ENCODE measurements around the gene MAMDC2. TPM values are rescaled to one million over a fixed set of nuclear protein-coding genes. Genes with fewer than 3 reads are reported as not detected.

MAMDC2 gene
- total RNA-seq, 1 donor from 2014 or later, result 3.4 TPM

DNA sequence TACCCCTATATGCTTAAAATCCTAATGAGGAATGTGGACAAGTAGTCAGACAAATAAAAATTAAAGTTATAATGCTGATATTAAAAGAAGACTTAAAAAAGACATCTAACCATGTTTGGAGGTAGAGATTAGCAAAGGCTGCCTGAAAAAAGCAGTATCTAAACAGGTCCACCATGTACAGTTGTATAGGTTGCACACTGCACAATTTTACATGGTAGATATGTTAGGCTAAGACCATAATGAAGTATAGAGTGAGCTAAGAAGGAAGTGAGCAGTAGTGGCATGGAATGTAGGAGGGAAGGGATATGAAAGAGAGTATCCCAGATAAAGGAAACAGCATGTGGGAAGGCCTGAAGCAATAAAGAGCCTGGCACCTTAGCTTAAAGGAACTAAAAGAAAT is 51.1 kb downstream of the MAMDC2 start:
- no peaks in the 10 kb centered on the region for H3K27me3 ChIP-seq
- H3K4me3 ChIP-seq, result no peak overlapping the region
- TF ChIP-seq, protein P1, sequence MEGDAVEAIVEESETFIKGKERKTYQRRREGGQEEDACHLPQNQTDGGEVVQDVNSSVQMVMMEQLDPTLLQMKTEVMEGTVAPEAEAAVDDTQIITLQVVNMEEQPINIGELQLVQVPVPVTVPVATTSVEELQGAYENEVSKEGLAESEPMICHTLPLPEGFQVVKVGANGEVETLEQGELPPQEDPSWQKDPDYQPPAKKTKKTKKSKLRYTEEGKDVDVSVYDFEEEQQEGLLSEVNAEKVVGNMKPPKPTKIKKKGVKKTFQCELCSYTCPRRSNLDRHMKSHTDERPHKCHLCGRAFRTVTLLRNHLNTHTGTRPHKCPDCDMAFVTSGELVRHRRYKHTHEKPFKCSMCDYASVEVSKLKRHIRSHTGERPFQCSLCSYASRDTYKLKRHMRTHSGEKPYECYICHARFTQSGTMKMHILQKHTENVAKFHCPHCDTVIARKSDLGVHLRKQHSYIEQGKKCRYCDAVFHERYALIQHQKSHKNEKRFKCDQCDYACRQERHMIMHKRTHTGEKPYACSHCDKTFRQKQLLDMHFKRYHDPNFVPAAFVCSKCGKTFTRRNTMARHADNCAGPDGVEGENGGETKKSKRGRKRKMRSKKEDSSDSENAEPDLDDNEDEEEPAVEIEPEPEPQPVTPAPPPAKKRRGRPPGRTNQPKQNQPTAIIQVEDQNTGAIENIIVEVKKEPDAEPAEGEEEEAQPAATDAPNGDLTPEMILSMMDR (IDR thresholded peaks at IDR 0.05), result no peak
- no peaks in the 10 kb centered on the region for H3K4me1 ChIP-seq
- H3K36me3 ChIP-seq, result no peaks in the 10 kb centered on the region
- intact Hi-C loops (cut with DNase I), result no loop called here
- DNase-seq (ENCODE audit: low spot score in 2 of 2), result no peak
- no peak overlapping the region for H3K27ac ChIP-seq
- no peaks in the 10 kb centered on the region for H3K9me3 ChIP-seq

DNA sequence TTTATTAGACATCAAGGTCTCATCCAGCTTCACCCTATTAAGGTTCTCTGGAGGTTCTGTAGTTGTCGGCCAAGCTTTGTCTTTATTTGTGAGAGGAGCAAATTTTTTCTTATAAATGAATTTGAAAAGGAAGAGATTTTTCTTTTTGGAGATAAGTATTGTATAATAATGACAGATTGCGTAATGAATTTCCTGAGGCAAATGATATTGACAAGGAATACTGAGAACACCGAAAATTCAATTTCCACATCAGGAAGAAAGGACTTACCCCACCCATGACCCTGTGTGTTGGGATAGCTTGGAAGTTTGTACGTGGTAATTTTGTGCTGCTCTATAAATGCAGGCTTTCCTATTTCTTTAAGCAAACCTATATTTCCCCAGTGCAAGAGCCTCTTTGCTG is 53.5 kb downstream of the MAMDC2 start:
- Histone ChIP-seq H3K4me1 (no peaks in the 10 kb centered on the region), H3K27ac (no peak overlapping the region), H3K36me3 (no peaks in the 10 kb centered on the region), H3K27me3 (no peaks in the 10 kb centered on the region), H3K9me3 (no peaks in the 10 kb centered on the region), H3K4me3 (no peak overlapping the region)
- intact Hi-C loops (cut with DNase I), result no loop called here
- TF ChIP-seq, protein P1 (IDR thresholded peaks at IDR 0.05), result no peak
- DNase-seq (ENCODE audit: low spot score in 2 of 2), result no peak

DNA sequence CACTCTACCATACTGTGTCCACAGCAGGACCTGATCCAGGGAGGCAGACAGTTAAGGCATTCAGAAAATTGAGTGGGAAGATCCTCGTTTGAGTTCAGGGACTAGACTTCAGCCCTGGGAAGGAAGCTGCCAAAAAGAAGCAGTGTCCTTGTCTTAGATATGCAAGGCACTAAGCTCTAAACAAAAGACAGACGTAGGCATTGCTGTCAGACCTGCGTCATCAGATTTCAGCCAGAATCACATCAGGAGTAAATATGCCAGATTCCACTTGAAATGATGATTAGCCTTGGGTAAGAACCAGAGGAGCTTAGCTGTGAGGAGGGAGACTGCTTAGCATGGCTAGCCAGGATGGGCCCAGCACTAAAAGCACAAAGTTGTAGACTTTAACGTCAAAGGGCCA is 56.7 kb downstream of the MAMDC2 start:
- H3K4me1 ChIP-seq, result no peaks in the 10 kb centered on the region
- H3K9me3 ChIP-seq, result no peaks in the 10 kb centered on the region
- TF ChIP-seq, protein P1 (IDR thresholded peaks at IDR 0.05), result no peak
- H3K36me3 ChIP-seq, result no peaks in the 10 kb centered on the region
- no peak overlapping the region for H3K4me3 ChIP-seq
- intact Hi-C loops (cut with DNase I), result no loop called here
- H3K27me3 ChIP-seq, result no peaks in the 10 kb centered on the region
- no peak overlapping the region for H3K27ac ChIP-seq
- no peak for DNase-seq (ENCODE audit: low spot score in 2 of 2)

DNA sequence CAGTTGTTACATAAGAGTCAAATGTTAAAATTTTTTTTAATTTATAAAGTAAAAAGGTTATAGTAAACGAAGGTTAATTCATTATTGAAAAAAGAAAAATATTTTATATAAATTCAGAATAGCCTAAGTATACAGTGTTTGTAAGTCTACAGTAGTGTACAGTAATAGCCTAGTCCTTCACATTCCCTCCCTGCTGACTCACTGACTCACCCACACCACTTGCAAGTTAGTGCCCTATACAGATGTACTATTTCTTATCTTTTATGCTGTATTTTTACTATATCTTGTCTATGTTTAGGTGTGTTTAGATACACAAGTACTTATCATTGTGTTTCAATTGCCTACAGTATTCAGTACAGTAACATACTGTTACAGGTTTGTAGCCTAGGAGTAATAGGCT is 57.6 kb downstream of the MAMDC2 start:
- Histone ChIP-seq H3K36me3 (no peaks in the 10 kb centered on the region), H3K27ac (no peak overlapping the region), H3K27me3 (no peaks in the 10 kb centered on the region), H3K4me3 (no peak overlapping the region), H3K9me3 (no peaks in the 10 kb centered on the region), H3K4me1 (no peaks in the 10 kb centered on the region)
- intact Hi-C loops (cut with DNase I), result no loop called here
- TF ChIP-seq, protein P1 (IDR thresholded peaks at IDR 0.05), result no peak
- no peak for DNase-seq (ENCODE audit: low spot score in 2 of 2)

DNA sequence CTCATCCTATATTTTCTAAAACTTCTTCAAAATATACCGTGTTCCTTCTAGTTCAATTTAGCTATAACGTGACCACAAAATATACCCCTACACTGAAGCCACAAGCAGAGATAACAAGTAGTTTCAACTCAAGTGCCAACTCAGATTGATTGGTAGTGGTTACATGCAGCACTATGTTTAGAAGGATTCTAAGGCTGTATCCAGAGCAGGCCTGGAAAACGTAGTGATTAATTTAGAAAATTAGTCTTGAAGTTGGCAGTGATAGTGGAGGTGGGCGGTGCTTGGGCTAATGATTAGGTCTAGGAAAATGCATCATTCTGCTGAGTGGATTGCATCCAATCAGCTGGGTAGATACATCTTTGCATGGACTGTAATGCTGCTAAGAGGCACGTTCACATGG is 61.5 kb downstream of the MAMDC2 start:
- no peak for DNase-seq (ENCODE audit: low spot score in 2 of 2)
- no peaks in the 10 kb centered on the region for H3K4me1 ChIP-seq
- TF ChIP-seq, protein P1 (IDR thresholded peaks at IDR 0.05), result no peak
- intact Hi-C loops (cut with DNase I), result no loop called here
- H3K36me3 ChIP-seq, result peaks cover 0 to 3% of the 10 kb centered on the region in 2 donors
- H3K9me3 ChIP-seq, result no peaks in the 10 kb centered on the region
- no peak overlapping the region for H3K4me3 ChIP-seq
- no peaks in the 10 kb centered on the region for H3K27me3 ChIP-seq
- no peak overlapping the region for H3K27ac ChIP-seq

DNA sequence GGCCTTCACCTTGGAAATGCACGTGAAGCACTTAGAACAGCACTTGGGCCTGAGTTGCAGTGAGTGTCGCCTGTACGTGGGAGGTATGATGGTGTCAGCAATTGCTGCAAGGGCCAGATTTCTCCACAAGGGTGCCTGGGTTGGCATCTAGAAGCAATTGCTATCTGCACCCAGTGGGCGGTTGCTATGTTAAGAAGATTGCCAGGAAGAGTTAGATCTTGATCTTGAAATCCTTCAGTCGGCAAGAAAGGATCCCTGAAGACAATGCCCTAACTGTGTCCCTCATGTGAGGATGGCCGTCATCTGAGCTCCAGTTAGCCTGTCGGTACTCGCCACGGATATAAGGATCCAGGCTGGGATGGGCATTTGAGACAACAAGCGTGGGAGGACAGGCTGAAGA is 62.9 kb downstream of the MAMDC2 start:
- no peaks in the 10 kb centered on the region for H3K4me1 ChIP-seq
- intact Hi-C loops (cut with DNase I), result no loop called here

More for the DNA sequence above, 62.9 kb downstream of the MAMDC2 start:
- Histone ChIP-seq H3K27me3 (no peaks in the 10 kb centered on the region), H3K4me3 (no peak overlapping the region), H3K36me3 (peaks cover 0 to 3% of the 10 kb centered on the region in 2 donors), H3K27ac (no peak overlapping the region), H3K9me3 (no peaks in the 10 kb centered on the region)
- no peak for DNase-seq (ENCODE audit: low spot score in 2 of 2)
- TF ChIP-seq, protein P1 (IDR thresholded peaks at IDR 0.05), result no peak

Data from ascending aorta (tissue), 2 donors.